HEK293T (cell line): ENCODE results near the gene ESD.

Source experiments
- CTBP1 ChIP-seq: fragments of 450-650 bp; IDR thresholded peaks from 2 replicates; pipeline ENCODE4 v1.6.1; 2016; ENCODE audit warnings: borderline replicate concordance
- SP1 ChIP-seq: fragments of 450-650 bp; IDR thresholded peaks from 2 replicates; pipeline ENCODE4 v1.6.1; 2017
- TARDBP ChIP-seq: fragments of 450-650 bp; IDR thresholded peaks from 2 replicates; pipeline ENCODE4 v1.6.1; 2016

DNA sequence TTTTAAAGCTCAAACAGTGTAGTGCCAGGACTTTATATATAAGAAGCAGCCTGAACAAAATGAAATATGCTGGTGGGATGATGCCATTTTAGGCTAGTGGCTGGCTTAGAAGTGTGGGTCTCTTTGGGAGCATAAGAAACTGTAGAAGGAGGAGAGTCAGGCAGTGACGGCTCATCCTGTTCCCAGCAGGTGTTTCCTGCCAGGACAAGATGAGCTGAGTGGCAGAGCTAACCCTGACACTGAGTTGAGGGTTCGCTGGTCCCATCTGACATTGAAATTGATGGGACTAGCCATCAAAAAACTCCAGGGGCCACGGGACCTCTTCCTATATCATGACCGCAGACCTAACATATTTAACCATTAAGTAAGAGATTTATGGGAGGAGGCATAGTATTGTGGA lies 51.3 kb downstream of the ESD start:
- TF ChIP-seq CTBP1 (no peak), SP1 (no peak), TARDBP (no peak)
